ENCODE measurements around the gene ZNF724. TPM values are rescaled to one million over a fixed set of nuclear protein-coding genes. Genes with fewer than 3 reads are reported as not detected.

The ZNF724 gene
- total RNA-seq, 4 donors from 2014 or later = 1.3 to 4.9 (median 3.1) TPM

GRCh38 chr19:23222998-23223652, 27.1 kb downstream of the ZNF724 start:
- DNase-seq (ENCODE audit: low spot score) (no peak), ATAC-seq (ENCODE audit: low FRiP score) (no peak)
- no peak for TF ChIP-seq CTCF (IDR thresholded peaks at IDR 0.05)

DNA sequence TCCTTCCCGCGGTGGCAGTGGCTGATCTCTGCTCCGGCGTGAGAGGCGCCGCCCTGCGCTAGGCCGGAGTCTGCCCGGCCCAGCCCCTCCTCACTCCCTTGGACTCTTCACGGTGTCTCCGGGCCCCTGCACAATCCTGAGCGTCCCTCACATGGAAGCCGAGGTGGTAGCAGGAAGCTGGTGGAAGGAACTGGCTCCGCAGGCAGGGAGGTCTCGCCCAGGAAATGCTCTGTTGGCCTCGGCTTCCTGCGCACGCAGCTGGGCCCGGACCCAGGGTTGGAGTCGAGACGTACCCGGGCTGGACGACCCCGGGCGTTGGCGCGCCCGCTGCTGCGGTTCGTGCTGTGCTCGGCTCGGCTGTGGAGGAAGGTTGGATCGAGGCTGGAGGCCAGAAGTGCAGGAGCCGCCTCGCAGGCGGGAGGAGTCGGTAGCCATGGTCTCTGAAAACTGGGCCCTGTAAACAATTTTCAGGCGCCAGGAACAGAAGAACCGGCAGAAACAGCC, 46.3 kb downstream of the ZNF724 start:
- no peak for TF ChIP-seq CTCF (IDR thresholded peaks at IDR 0.05)
- DNase-seq (ENCODE audit: low spot score) = no peak
- ATAC-seq (ENCODE audit: low FRiP score) = no peak

DNA sequence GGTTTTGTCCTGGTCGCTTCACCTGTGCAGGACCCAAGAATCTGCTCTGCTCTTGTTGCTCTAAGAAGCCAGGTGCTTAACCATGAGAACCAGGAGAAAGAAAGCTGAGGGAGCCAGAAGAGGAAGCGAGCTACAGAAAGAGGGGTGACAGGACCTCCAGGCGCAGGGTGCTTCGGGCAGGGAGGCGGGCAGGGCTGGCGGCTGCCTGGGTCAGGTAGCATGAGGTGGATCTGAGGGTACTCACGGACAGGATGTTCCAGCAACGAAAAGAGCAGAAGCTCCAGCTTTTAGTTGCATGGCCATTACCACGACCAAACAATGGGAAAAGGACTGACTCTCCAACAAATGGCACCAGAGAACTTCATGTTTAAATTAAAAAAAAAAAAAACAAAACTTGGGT, 59.9 kb downstream of the ZNF724 start:
- DNase-seq (ENCODE audit: low spot score) (no peak), ATAC-seq (ENCODE audit: low FRiP score) (no peak)
- TF ChIP-seq CTCF (IDR thresholded peaks at IDR 0.05) = no peak

DNA sequence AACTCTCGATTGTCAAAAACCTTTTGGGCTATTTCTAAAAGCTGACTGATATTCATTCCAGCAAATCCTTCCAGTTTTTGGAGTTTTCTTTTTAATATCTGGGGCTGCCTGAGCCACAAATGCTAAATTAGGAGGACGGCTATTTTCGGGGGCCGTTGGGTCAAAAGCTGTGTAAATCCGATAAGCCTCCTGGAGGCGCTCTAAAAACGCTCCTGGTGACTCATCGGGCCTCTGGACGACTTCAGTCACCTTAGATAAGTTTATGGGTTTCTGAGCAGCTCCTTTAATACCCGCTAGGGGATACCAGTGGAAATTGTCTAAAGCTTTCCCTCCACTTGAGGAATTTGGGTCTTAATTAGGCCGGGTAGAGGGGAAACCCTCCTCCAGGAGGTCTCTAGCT, 66.9 kb downstream of the ZNF724 start:
- no peak for DNase-seq (ENCODE audit: low spot score)
- no peak for TF ChIP-seq CTCF (IDR thresholded peaks at IDR 0.05)
- no peak for ATAC-seq (ENCODE audit: low FRiP score)

Small RNAs within 50 kb of the gene (small RNA-seq; reads per million reads assigned to genes)
- gene VN1R91P = not detected

Other genes with a start within 250 kb of the ZNF724 start
- gene ZNF728, start 247.2 kb downstream of the ZNF724 start, total RNA-seq = 1 to 10 TPM; 1.4 to 4.3 (median 2.4) TPM
- gene ZNF730, start 133.4 kb downstream of the ZNF724 start, total RNA-seq = not detected
- gene ZNF91, start 145.1 kb upstream of the ZNF724 start, total RNA-seq = 10 to 100 TPM; 51.3 to 78.2 (median 65.4) TPM

All from omental fat pad (tissue), 4 donors.